Activated CD8-positive, alpha-beta memory T cell treated with anti-CD3 and anti-CD28 coated beads, Interleukin-2, amount 50 U/mL, for 48 hours (primary cell): ENCODE results near the gene DOCK7.
"Not testable (repeated sequence)": the region's sequence is repeated elsewhere in the genome, so short reads cannot be mapped to it uniquely, and the experiment has no call there.

Experiments used
- DNase-seq: peaks from one replicate; pipeline ENCODE4 v3.0.0-alpha.2; 2020

The DOCK7 gene

GRCh38 chr1:62693123-62693522, 4.9 kb upstream of the DOCK7 start:
- no peak for DNase-seq

DNA sequence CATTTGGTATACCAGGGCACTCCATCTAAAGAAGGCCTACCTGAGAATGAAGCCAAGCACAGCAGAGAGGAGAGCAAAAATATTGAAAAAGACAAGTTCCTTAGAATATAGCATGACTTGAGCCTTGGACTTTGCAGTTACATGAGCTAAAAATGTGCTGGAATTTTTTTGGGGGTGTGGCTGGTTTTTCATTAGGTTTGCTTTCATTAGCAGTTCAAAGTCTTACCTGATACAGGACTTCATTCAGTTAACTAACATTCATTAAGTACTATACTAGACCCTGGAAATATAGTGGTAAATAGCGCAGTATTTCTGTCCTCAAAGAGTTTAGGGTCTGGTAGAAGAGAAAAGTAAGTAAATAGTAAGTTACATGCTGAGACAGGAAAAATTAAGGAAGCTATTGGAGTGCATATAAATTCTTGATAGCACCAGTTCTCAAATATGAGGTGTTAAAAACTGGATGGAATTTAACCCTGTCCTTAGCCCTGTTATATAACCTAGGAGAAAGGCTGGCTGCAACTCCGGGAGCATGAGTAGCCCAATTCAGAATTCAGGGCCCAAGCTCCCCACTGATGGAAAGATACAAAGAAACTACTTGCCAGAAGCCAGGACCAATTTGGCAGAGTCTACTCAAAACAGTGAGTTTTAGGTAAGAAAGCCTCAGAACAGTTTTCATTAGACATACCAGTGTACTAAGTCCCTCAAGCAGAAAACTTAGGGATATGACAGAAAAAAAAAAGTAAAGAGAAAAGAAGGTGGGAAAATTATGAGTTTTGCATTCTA, 3.1 kb upstream of the DOCK7 start:
- no peak for DNase-seq

DNA sequence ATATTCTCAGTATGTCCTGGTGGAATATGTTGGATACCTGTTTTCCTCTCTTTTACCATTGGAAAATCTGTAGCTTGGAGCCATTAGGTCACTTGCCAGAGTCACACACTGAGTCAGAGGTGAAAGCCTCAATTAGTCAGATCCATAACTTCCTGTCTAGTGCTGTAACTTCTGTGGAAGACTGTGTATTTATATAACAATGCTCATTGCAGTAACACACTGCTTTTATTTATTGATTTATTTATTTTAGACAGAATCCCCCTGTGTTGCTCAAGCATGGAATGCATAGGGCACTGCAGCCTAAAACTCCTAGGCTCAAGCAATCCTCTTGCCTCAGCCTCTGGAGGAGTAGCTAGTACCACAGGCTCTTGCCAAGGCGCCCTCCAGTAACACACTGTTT, 1.3 kb upstream of the DOCK7 start:
- no peak for DNase-seq

GRCh38 chr1:62688687-62689085, 500 bp upstream of the DOCK7 start:
- DNase-seq: no peak

GRCh38 chr1:62687421-62687902, 724 bp downstream of the DOCK7 start:
- DNase-seq: peak; percentile 62

DNA sequence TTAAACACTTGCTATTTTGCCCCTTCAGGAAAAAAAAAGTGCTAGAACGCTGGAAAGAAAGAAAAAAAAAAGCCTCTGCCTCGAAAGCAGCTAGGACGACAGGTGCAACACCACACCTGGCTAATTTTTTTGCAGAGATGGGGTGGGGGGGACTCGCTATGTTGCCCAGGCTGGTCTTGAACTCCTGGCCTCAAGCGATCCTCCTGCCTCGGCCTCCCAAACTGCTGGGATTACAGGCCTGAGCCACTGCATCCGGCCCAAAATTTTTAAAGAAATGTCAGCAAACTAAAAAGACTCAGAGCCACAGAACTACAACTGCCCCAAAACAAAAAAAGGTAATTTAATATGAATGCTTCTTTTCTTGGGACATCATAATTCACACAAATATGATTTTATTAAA, 1.4 kb downstream of the DOCK7 start:
- no peak for DNase-seq

- no peak for DNase-seq
These were observed 2.7 kb downstream of the DOCK7 start for GRCh38 chr1:62685431-62685859.

DNA sequence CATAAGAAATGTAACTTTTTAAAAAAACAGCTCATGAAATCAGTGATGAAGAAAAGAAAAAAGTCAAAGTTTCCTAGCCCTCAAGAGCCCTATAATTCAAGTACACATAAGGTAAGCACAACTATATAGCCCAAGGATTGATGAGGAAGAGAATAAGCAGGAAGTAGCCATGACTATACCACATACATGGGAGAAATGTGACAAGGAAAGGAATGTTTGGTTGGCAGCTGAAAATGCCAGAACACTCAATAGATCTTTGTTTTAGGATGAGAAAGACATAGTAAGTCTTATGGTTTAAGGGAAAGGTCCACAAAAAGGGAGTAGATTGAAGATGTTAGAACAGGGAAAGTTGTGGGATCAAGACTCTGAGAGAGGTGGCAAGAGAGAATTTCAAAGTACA, 5.7 kb downstream of the DOCK7 start:
- DNase-seq: no peak

- not testable (repeated sequence) for DNase-seq
These were observed 7.2 kb downstream of the DOCK7 start for GRCh38 chr1:62680992-62681391.

GRCh38 chr1:62677822-62678221, 10.4 kb downstream of the DOCK7 start:
- DNase-seq: not testable (repeated sequence)

DNA sequence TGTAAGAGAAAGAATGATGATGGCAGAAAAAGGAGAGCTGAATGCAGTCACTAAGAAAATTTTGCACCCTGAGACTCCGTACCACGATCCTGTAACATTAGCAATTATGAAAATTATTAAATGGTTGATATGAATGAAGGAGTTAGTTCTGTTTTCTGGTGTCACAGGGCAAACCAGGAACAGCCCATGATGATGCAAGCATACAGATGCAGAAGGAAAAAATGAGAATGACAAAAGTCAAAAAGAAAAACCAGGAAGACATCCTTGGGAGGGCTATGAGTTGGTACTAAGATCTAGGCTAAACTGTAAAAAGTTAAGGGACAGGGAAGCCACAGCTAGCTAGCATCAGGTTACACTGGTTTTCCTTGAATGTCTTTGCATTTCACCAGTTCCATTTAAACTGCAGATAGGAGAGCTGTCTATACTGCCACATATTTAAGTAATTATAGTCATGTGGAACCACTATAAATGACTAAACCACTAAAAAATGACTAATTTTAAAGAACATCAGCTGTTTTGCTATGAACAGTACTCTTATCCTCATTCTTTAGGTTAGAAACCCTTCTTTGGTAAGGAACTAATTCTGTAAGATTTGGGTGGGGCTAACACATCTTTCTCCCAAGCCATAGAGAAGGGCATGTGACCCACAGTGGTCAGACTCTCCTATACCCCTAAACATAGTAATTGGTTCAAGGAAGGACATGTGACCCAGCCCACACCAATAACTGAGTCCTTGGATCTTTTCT, 11.4 kb downstream of the DOCK7 start:
- DNase-seq: no peak

DNA sequence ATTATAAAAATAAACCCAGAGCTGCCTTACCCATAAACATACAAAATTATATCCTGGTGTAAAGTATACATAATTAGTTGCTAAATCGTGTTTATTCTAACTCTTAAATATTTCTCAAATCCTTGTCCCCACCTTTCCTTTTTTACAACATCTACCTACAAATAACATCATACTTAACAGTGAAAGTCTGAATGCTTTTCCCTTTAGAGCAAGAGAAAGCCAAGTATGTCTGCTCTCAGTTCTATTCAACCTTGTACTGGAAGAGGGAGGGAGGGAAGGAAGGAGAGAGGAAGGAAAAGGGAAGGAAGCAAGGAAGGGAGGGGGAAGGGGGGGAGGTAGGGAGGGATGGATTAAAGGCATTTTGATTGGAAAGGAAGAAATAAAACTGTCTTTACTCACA, 14.6 kb downstream of the DOCK7 start:
- no peak for DNase-seq

DNA sequence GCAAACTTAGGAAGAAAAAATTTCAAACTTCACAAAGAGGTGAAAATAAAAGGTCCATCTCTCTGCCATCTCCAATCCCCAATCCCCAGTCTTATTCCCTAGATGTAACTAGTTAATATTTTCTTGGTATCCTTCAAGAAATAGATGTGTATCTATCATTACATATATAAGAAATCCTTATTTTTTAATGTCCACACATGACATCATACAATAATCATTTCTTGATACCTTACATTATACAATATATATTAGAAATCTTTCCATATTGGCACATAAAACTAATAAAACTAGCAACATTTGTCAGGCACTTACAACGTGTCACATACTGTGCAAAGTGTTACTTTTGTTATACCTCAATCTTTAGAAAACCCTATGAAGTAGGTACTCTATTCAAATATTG, 16.2 kb downstream of the DOCK7 start:
- no peak for DNase-seq

GRCh38 chr1:62654744-62655143, 33.4 kb downstream of the DOCK7 start:
- DNase-seq: no peak

DNA sequence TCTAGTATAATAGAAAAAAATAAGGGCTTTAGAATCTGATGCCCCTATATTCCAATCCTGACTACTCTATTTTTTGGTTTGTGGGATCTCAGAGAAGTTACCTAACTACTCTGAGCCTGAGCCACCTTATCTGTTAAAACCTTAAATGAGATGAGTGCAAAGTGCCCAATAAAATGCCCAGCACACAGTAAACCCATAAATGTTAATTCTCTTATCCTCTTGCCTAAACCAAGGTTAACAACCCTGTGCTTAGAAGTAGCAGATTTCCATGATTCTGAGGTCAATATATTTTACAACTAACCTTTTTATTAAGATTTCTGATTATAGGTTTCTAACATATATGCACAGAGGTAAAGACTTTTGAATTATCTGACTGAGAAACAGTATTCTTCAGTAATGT, 35.8 kb downstream of the DOCK7 start:
- DNase-seq: no peak

DNA sequence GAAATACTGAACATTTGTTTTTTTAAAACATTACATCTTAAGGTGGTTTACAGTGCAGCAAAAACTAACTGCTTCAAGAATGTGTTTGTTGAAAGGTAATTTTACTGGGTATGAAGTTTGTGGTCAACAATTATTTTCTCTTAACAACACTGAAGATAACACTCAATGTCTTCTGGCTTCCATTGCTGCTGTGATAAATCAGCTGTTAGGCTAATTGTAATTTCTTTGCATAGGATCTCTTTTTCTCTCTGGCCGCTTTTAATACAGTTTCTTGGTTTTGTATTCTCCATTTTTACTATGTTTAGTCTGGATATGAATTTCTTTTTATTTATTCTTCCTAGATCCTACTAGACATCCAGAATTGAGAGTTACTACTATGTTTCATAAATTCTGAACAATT, 44.9 kb downstream of the DOCK7 start:
- DNase-seq: no peak

DNA sequence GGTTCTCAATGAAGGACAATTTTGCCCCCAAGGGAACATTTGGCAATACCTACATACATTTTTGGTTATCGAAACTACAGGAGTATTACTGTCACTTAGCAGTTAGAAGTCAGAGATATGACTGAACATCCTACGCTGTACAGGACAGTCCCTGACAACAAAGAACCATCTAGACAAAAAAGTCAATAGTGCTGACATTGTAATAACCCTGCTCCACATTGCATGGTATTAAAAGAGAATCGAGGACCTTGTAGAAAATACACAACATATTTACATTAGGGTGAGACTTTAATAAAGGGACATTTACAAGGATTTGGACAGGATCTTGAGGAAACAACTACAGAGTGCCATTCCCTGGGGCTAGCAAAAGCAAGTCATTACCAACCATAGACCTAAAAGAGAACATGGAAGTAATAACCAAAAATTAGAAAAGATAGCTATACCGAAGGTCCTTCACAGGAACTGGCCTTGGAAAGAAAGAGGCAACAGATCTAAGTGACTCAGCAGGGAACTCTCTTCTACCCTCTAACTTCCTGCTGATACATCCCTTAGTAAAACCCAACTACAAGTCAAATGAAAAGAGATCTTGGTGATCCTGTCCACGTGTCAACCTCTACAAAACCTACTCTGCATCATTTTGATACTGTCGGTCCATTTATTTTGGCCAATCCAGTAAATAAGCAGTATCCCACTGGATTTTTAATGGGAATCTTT, 50.6 kb downstream of the DOCK7 start:
- no peak for DNase-seq

DNA sequence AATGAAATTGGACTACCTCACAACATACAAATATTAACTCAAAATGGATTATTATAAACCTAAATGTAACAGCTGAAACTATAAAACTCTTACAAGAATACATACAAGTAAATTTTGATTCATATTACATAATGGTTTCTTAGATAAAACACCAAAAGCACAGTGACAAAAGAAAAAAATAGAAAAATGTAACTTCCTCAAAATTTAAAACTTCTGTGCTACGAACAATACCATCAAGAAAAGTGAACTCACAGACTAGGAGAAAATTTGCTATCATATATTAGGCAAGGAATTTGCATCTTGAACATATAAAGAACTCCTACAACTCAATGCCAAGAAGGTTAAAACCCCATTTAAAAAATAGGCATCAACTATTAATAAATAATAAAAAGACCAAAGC, 59.7 kb downstream of the DOCK7 start:
- DNase-seq: no peak

- DNase-seq: no peak
These were observed 62.8 kb downstream of the DOCK7 start for GRCh38 chr1:62625415-62625814.

GRCh38 chr1:62621907-62622306, 66.3 kb downstream of the DOCK7 start:
- DNase-seq: no peak

GRCh38 chr1:62613890-62614289, 74.3 kb downstream of the DOCK7 start:
- DNase-seq: no peak

- DNase-seq: no peak
These were observed 74.9 kb downstream of the DOCK7 start for GRCh38 chr1:62613325-62613727.

- DNase-seq: no peak
These were observed 75.4 kb downstream of the DOCK7 start for GRCh38 chr1:62612770-62613169.

DNA sequence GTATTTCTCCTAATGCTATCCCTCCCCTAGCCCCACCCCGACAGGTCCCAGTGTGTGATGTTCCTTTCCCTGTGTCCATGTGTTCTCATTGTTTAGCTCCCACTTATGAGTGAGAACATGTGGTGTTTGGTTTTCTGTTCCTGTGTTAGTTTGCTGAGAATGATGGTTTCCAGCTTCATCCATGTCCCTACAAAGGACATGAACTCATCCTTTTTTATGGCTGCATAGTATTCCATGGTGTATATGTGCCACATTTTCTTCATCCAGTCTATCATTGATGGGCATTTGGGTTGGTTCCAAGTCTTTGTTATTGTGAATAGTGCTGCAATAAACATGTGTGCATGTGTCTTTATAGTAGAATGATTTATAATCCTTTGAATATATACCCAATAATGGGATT, 77.6 kb downstream of the DOCK7 start:
- not testable (repeated sequence) for DNase-seq
